Measurements from ENCODE around the gene DLGAP1. TPM values are rescaled to one million over a fixed set of nuclear protein-coding genes. Genes with fewer than 3 reads are reported as not detected.

Gene DLGAP1
- total RNA-seq, 1 donor from 2014 or later: 13.6 TPM

DNA sequence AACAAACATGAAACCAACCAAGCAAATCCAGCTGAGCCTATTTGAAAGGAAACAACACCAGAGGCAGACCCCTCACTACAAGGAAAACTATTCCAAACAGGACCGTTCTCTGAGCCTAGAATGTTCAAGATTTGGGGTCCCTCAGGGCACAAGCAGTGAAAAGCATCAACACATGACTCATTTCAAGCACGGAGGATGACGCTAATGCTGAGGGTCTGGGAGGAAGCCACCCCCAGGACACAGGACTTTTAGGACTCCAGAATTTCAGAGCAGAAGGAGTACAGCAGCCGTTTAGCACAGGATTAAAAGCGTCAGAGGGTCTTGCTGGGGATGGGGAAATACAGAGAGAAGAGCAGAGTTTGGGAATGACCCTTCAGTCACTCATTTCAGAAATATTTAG lies 168.9 kb downstream of the DLGAP1 start:
- Mint-ChIP-seq H3K9me3 (ENCODE audit: unreplicated experiment) (no peaks in the 10 kb centered on the region), H3K27ac (ENCODE audit: unreplicated experiment) (no peak overlapping the region), H3K4me3 (ENCODE audit: unreplicated experiment) (no peak overlapping the region), H3K27me3 (ENCODE audit: unreplicated experiment) (no peaks in the 10 kb centered on the region), H3K36me3 (ENCODE audit: unreplicated experiment) (no peaks in the 10 kb centered on the region), H3K4me1 (ENCODE audit: low read depth, unreplicated experiment) (no peaks in the 10 kb centered on the region)
- TF ChIP-seq CTCF (IDR thresholded peaks at IDR 0.05; ENCODE audit: partially characterized antibody, unreplicated experiment): no peak
- no peak for DNase-seq

DNA sequence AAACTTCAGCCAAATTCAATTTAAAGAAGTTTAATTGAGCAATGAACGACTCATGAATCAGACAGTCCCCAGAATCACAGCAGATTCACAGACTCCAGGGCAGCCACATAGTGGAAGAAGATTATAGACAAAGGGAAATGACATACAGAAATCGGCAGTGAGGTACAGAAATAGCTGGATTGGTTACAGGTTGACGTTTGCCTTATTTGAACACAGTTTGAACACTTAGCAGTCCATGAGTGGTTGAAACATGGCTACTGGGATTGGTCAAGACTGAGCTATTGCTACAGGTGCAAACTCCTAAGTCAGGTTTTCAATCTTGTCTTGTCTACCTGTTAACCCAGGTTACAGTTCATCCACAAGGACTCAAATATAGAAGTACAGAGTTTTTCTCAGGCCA lies 169.6 kb downstream of the DLGAP1 start:
- no peaks in the 10 kb centered on the region for H3K36me3 Mint-ChIP-seq (ENCODE audit: unreplicated experiment)
- H3K27me3 Mint-ChIP-seq (ENCODE audit: unreplicated experiment): no peaks in the 10 kb centered on the region
- no peaks in the 10 kb centered on the region for H3K9me3 Mint-ChIP-seq (ENCODE audit: unreplicated experiment)
- TF ChIP-seq CTCF (IDR thresholded peaks at IDR 0.05; ENCODE audit: partially characterized antibody, unreplicated experiment): no peak
- no peak for DNase-seq
- H3K4me1 Mint-ChIP-seq (ENCODE audit: low read depth, unreplicated experiment): no peaks in the 10 kb centered on the region
- no peak overlapping the region for H3K27ac Mint-ChIP-seq (ENCODE audit: unreplicated experiment)
- no peak overlapping the region for H3K4me3 Mint-ChIP-seq (ENCODE audit: unreplicated experiment)

GRCh38 chr18:4284528-4284927 lies 170.6 kb downstream of the DLGAP1 start:
- no peak overlapping the region for H3K27ac Mint-ChIP-seq (ENCODE audit: unreplicated experiment)
- no peaks in the 10 kb centered on the region for H3K4me1 Mint-ChIP-seq (ENCODE audit: low read depth, unreplicated experiment)
- TF ChIP-seq CTCF (IDR thresholded peaks at IDR 0.05; ENCODE audit: partially characterized antibody, unreplicated experiment): no peak
- no peaks in the 10 kb centered on the region for H3K36me3 Mint-ChIP-seq (ENCODE audit: unreplicated experiment)
- H3K27me3 Mint-ChIP-seq (ENCODE audit: unreplicated experiment): no peaks in the 10 kb centered on the region
- H3K9me3 Mint-ChIP-seq (ENCODE audit: unreplicated experiment): no peaks in the 10 kb centered on the region
- no peak overlapping the region for H3K4me3 Mint-ChIP-seq (ENCODE audit: unreplicated experiment)
- no peak for DNase-seq

DNA sequence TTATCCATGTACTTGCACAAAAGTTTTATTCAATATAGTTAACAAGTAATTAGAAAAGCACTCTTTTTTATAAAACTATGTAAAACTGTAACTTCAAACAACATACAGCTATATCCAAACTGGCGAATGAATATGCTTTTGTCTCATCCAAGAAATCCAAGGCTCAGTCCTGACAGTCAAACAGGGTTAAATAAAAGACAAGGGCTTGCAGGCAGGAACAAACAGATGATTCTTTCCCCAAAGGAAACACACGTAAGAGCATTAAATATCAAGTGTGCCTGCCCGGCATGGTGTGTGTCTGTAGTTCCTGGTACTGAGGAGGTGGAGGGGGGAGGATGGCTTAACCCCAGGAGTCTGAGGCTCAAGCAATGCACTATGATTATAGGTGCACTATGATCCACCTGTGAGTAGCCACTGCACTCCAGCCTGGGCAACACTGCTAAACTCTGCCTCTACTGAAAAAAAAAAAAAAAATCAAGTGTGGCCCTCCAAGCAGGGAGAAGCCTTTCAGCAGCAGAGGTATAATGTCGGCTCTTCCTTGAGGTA lies 171.3 kb downstream of the DLGAP1 start:
- no peaks in the 10 kb centered on the region for H3K4me1 Mint-ChIP-seq (ENCODE audit: low read depth, unreplicated experiment)
- TF ChIP-seq CTCF (IDR thresholded peaks at IDR 0.05; ENCODE audit: partially characterized antibody, unreplicated experiment): no peak
- no peaks in the 10 kb centered on the region for H3K9me3 Mint-ChIP-seq (ENCODE audit: unreplicated experiment)
- H3K27me3 Mint-ChIP-seq (ENCODE audit: unreplicated experiment): no peaks in the 10 kb centered on the region
- H3K27ac Mint-ChIP-seq (ENCODE audit: unreplicated experiment): no peak overlapping the region
- no peaks in the 10 kb centered on the region for H3K36me3 Mint-ChIP-seq (ENCODE audit: unreplicated experiment)
- no peak for DNase-seq
- no peak overlapping the region for H3K4me3 Mint-ChIP-seq (ENCODE audit: unreplicated experiment)

DNA sequence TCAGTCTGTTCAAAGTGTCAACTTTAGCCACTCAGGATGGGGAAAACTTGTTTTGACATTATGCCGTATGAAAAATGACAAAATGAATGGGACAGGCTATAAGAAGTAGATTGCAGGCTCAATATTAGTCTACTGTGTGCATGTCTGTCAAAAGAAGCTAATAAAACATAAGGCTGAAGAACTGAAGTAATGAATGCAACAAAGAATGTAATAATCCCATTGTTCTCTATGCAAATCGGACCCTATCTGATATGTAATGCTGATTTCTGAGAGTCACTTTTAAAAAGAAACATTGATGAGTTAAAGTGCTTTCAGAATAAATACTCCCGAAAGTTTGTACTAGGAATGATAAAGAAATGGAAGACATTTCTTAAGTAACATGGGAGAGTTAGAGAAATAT lies 172.2 kb downstream of the DLGAP1 start:
- H3K36me3 Mint-ChIP-seq (ENCODE audit: unreplicated experiment): no peaks in the 10 kb centered on the region
- H3K9me3 Mint-ChIP-seq (ENCODE audit: unreplicated experiment): no peaks in the 10 kb centered on the region
- no peak for TF ChIP-seq CTCF (IDR thresholded peaks at IDR 0.05; ENCODE audit: partially characterized antibody, unreplicated experiment)
- no peaks in the 10 kb centered on the region for H3K27me3 Mint-ChIP-seq (ENCODE audit: unreplicated experiment)
- H3K4me3 Mint-ChIP-seq (ENCODE audit: unreplicated experiment): no peak overlapping the region
- no peak overlapping the region for H3K27ac Mint-ChIP-seq (ENCODE audit: unreplicated experiment)
- no peak for DNase-seq
- no peaks in the 10 kb centered on the region for H3K4me1 Mint-ChIP-seq (ENCODE audit: low read depth, unreplicated experiment)
